ENCODE results near the gene ENOSF1. TPM values are rescaled to one million over a fixed set of nuclear protein-coding genes. Genes with fewer than 3 reads are reported as not detected.
"Not testable (repeated sequence)": the region's sequence is repeated elsewhere in the genome, so short reads cannot be mapped to it uniquely, and the experiment has no call there.

ENOSF1 gene
- total and polyA plus RNA-seq, 8 donors = 72.7 to 136 (median 119) TPM

- intact Hi-C loops (cut with DNase I) = no loop called here
- no peak overlapping the region for H3K4me3 ChIP-seq
- no peaks in the 10 kb centered on the region for H3K27me3 ChIP-seq
- TF ChIP-seq, protein P1, sequence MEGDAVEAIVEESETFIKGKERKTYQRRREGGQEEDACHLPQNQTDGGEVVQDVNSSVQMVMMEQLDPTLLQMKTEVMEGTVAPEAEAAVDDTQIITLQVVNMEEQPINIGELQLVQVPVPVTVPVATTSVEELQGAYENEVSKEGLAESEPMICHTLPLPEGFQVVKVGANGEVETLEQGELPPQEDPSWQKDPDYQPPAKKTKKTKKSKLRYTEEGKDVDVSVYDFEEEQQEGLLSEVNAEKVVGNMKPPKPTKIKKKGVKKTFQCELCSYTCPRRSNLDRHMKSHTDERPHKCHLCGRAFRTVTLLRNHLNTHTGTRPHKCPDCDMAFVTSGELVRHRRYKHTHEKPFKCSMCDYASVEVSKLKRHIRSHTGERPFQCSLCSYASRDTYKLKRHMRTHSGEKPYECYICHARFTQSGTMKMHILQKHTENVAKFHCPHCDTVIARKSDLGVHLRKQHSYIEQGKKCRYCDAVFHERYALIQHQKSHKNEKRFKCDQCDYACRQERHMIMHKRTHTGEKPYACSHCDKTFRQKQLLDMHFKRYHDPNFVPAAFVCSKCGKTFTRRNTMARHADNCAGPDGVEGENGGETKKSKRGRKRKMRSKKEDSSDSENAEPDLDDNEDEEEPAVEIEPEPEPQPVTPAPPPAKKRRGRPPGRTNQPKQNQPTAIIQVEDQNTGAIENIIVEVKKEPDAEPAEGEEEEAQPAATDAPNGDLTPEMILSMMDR (IDR thresholded peaks at IDR 0.05) = no peak
- no peaks in the 10 kb centered on the region for H3K4me1 ChIP-seq
- ATAC-seq = no peak
- H3K27ac ChIP-seq = no peak overlapping the region
- peaks cover 0 to 34% of the 10 kb centered on the region in 2 donors for H3K36me3 ChIP-seq
- DNase-seq = no peak
- H3K9me3 ChIP-seq = no peaks in the 10 kb centered on the region
Measured at GRCh38 chr18:730692-731091, 18.3 kb upstream of the ENOSF1 start.

- DNase-seq; H3K4me3 ChIP-seq; H3K27ac ChIP-seq; ATAC-seq; H3K4me1 ChIP-seq; intact Hi-C loops (cut with DNase I); H3K27me3 ChIP-seq; H3K9me3 ChIP-seq: not testable (repeated sequence)
- H3K36me3 ChIP-seq = peaks cover 0 to 28% of the 10 kb centered on the region in 2 donors
Measured at GRCh38 chr18:730120-730519, 17.7 kb upstream of the ENOSF1 start.

DNA sequence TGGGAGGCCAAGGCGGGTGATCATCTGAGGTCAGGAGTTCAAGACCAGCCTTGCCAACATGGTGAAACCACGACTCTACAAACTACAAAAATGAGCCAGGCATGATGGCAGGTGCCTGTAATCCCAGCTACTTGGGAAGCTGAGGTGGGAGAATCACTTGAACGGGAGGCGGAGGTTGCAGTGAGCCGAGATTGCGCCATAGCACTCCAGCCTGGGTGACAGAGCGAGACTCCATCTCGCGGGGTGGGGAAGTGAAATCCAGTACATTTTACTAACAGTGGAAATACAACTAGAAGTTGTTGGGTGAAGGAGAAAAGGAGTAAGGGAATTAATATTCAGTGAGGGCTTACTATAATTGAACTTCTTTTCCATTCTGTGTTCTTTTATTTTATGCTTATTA, 13.2 kb upstream of the ENOSF1 start:
- H3K9me3 ChIP-seq = no peaks in the 10 kb centered on the region
- intact Hi-C loops (cut with DNase I) = no loop called here
- DNase-seq (no peak), ATAC-seq (no peak)
- H3K27ac ChIP-seq = no peak overlapping the region
- no peak overlapping the region for H3K4me3 ChIP-seq
- H3K27me3 ChIP-seq = no peaks in the 10 kb centered on the region
- TF ChIP-seq, protein P1 (IDR thresholded peaks at IDR 0.05) = no peak
- peaks cover 0 to 6% of the 10 kb centered on the region in 2 donors for H3K36me3 ChIP-seq
- no peaks in the 10 kb centered on the region for H3K4me1 ChIP-seq

DNA sequence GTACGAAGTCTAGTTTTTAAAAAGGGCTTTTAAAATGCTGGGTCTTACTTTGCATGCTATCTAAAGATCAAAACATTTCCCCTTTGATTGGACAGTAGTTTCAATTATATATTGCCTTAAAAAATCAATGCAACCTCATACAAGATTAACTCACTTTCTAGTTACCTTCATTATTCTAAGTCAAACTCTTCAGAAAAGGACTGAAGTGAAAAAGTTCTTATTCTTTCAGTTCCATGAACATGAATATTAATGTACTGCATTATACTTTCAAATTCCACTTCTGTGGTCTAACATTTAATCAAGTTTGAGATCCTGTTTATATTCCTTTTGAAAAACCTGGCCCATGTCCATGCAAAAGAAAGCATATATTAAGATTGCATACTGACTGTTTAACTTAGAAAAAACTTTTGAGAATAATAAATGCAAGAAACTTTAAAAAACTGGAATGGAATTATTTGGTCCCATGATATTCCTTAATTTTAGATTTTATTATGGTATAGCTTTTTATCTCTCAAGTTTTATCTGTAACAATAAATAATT, 11.2 kb upstream of the ENOSF1 start:
- TF ChIP-seq, protein P1 (IDR thresholded peaks at IDR 0.05) = no peak
- Histone ChIP-seq H3K36me3 (peaks cover 0 to 5% of the 10 kb centered on the region in 2 donors), H3K27ac (no peak overlapping the region), H3K4me3 (no peak overlapping the region), H3K4me1 (no peaks in the 10 kb centered on the region), H3K9me3 (no peaks in the 10 kb centered on the region), H3K27me3 (no peaks in the 10 kb centered on the region)
- peak in 1 of 4 donors; percentile 17 for DNase-seq
- intact Hi-C loops (cut with DNase I) = no loop called here
- ATAC-seq = no peak

GRCh38 chr18:717003-717402, 4.6 kb upstream of the ENOSF1 start:
- TF ChIP-seq, protein P1 (IDR thresholded peaks at IDR 0.05) = no peak
- no peak for ATAC-seq
- no peak for DNase-seq
- Histone ChIP-seq H3K36me3 (no peaks in the 10 kb centered on the region), H3K27ac (no peak overlapping the region), H3K27me3 (peaks cover 0 to 9% of the 10 kb centered on the region in 2 donors), H3K4me3 (no peak overlapping the region), H3K9me3 (no peaks in the 10 kb centered on the region), H3K4me1 (no peaks in the 10 kb centered on the region)
- intact Hi-C loops (cut with DNase I) = no loop called here

- TF ChIP-seq, protein P1 (IDR thresholded peaks at IDR 0.05) = no peak
- Histone ChIP-seq H3K27ac (no peak overlapping the region), H3K27me3 (peaks cover 0 to 9% of the 10 kb centered on the region in 2 donors), H3K9me3 (no peaks in the 10 kb centered on the region), H3K4me3 (no peak overlapping the region), H3K4me1 (peaks cover 2 to 9% of the 10 kb centered on the region in 2 donors), H3K36me3 (no peaks in the 10 kb centered on the region)
- ATAC-seq = no peak
- intact Hi-C loops (cut with DNase I) = no loop called here
- no peak for DNase-seq
Measured at GRCh38 chr18:715626-716025, 3.2 kb upstream of the ENOSF1 start.
